ENCODE measurements around the gene CYP1B1. TPM values are rescaled to one million over a fixed set of nuclear protein-coding genes. Genes with fewer than 3 reads are reported as not detected.

Gene CYP1B1
- polyA plus RNA-seq, 5 donors, result 0.79 to 1.5 (median 1.1) TPM

DNA sequence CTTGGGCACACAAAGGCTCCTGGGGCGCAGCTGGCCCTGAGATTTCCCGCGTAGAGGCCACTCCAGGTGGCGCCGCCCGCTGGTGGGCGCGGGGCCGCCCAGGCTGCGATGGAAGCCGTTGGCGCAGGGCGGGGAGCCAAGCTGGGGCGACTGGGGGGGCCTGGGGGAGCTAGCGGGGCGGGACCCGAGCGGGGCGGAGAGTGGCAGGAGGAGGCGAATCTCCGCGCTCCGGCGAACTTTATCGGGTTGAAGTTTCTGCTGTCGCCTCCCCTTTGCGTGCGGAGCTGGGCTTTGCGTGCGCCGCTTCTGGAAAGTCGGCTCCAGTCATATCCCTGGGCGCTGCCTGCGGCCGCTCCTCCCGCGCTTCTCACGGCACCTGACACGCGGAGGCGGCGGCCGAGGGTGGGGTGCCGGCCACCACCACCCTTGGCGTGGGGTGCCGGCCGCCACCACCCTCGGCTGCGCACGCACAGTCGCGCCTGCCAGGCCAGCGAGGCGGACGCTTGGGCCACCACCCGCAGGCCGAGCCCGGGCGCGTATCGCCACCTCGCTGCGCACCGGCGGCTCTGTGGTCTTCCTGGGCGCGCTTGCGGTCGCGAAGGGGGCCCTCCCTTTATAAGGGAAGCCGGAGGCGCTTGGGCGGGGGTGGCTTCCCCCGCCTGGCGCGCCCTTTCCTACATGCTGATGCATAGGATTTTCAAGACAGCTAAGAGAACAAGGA lies 919 bp upstream of the CYP1B1 start:
- DNase-seq, result no peak

DNA sequence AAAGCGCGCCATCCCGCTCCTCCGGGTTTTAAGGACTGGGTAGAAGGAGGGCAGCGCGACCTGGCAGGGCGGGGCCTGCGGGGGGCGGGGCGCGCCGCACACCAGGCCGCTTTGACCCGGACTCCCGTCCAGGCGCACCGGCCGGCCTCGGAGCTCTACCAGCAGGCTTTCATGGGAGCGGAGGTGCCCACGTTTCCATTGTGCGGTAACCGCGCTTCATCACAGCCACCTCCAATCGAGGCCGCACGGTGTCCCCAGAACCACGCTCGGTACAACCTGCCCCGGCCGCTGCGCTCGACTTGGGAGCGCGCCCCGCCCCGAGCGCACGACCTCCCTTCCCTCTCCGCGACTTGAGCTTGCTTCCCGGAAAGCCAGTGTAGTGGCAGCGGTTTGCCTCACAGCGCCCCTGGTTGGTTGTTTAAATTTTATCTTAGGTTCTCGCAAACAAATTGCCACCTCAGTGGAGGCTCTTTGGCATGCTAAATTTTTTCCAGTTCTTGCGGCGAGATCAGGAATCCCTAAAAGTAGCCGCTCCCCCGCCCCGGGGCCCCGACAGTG lies 280 bp upstream of the CYP1B1 start:
- no peak for DNase-seq

DNA sequence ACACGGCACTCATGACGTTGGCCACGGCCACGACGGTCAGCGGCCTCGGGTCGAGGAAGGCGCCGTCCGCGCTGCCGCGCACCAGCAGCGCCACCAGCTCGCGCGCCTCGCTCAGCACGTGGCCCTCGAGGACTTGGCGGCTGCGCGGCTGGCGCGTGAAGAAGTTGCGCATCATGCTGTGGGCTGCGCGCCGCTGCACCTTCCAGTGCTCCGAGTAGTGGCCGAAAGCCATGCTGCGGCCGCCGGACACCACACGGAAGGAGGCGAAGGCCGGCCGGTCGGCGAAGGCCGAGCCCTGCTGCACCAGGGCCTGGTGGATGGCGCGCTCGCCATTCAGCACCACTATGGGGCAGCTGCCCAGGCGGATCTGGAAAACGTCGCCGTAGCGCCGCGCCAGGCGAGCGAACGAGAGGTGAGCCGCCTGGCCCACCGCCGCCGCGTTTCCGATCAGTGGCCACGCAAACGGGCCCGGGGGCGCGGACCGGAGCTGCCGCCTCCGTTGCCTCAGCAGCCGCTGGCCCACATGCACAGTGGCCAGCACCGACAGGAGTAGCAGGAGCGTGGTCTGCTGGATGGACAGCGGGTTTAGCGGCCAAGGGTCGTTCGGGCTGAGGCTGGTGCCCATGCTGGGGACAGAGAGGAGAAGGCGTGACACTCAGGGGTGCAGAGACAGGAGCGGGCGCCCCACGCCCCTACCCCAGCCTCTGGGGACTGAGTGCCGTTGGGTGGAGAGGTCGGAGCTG lies 1.0 kb downstream of the CYP1B1 start:
- DNase-seq, result no peak

DNA sequence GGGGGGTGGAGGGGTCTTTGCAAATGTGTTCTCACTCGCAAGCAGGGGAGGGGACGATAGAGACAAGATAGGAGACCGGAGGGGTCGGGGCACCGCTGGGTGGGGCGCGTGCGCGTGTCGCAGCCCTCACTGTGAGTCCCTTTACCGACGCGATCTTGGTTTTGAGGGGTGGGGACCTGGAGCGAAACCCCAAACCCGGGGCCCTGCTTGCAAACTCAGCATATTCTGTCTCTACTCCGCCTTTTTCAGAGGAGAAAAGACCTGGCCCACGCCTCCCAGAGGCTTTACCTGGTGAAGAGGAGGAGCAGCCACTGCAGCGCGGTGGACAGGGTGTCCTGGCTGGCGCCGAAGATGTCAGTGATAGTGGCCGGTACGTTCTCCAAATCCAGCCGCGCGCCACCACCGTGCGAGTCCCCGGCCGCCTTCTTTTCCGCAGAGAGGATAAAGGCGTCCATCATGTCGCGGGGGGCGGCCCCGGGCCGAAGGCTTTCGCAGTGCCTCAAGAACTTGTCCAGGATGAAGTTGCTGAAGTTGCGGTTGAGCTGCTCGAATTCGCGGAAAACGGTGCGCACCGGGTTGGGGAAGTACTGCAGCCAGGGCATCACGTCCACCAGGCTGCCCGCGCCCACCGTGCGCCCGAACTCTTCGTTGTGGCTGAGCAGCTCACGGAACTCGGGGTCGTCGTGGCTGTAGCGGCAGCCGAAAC lies 1.7 kb downstream of the CYP1B1 start:
- no peak for DNase-seq

DNA sequence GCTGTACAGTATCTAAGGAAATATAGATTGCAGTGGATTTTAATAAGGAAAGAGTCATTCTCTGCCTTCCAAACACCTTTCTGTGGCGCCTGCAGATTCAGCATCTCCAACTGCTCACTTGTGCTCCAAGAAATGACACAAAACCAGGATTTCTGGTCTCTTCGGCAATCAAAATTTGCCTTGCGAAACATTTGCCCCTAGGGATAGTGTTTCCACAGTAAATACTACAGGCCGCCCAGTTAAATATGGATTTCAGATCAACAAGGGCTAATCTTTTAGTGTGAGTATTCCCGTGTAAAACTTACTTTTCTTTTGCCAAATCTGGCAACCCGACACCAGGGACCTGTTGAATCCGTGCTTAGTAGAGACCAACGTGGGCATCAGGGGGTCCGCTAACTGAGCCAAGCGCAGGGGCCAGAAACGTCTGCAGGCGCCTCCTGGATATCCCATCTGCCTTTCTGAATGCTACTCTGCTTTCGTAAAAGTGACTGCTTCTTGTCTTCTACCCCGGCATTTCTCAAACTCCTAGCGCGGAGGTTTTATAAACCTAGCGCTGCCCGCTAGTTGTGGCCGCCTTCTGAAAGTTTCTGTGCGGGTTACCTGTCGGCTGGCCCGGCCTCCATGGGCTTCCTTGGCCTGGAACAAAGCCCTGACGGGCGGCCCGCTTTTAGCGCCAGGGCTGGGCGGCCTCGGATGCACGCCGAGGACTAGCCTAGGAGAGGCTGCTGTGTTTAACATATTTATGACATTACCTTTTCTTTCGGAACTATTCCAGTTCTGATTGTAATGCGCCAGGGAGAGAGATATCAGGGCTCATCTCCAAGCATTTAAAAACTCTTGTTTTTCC lies 2.5 kb downstream of the CYP1B1 start:
- no peak for DNase-seq

DNA sequence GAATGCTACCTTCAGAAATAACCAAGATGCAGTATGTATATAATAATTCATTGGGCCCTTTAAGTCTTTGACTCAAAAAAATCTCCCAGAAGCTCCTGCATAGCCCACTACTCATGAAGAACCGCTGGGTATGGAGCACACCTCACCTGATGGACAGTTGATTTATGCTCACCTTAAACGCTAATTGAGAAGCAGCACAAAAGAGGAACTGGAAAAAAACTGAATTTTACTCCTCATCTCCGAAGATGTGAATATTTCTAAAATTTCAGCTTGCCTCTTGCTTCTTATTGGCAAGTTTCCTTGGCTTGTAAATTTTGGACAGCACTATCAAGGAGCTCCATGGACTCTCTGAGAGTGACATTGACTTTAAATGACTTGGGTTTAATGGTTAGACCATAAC lies 5.5 kb downstream of the CYP1B1 start:
- DNase-seq, result no peak

DNA sequence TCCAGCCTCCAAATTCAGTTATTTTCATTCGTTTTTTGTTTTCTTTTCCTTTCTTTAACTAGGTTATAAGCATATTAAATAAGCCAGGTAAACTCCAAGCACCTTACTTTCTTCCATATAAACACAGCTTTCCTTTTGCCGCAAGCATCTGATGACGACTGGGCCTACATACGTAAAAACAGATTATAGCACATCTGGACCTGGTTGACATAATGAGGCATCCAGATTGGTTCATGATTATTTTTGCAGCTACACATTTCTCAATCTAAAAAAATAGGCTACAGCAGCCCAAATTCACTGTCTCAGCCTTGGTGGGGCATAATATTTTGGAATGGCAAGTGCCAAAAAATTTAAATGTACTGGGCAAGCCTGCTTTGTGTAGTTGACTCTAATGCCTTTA lies 7.7 kb downstream of the CYP1B1 start:
- no peak for DNase-seq

DNA sequence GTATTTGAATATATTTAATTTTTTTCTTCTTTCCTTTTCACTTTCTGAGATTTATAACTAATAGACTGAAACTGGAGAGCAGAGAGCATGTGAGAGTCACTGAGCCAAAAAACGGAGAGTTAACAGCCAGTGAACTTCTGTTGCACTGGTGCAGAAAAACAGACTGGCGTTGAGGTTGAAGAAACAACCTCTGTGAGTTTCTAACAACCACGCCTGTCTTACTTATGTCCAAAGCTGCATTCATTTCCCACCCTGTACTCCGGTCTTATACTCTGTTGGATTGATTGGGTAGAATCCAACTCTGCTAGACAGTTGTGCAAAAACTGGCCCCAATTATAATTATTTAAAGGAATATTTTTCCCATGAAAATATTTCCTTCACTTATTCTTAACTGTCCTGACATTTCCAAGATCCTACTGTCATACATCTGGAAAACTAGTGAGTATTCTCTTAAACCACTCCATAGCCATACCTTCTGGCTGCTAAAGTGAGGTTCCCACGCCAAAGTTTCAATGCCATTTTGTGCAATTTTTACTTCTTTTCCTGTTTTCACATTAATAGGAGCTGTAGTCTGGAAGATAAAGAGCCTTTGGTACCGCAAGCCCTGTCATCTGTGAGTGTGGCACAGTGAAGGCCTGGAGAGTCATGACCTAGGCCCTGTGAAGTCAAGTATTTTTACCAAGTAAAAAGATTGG lies 9.4 kb downstream of the CYP1B1 start:
- no peak for DNase-seq

DNA sequence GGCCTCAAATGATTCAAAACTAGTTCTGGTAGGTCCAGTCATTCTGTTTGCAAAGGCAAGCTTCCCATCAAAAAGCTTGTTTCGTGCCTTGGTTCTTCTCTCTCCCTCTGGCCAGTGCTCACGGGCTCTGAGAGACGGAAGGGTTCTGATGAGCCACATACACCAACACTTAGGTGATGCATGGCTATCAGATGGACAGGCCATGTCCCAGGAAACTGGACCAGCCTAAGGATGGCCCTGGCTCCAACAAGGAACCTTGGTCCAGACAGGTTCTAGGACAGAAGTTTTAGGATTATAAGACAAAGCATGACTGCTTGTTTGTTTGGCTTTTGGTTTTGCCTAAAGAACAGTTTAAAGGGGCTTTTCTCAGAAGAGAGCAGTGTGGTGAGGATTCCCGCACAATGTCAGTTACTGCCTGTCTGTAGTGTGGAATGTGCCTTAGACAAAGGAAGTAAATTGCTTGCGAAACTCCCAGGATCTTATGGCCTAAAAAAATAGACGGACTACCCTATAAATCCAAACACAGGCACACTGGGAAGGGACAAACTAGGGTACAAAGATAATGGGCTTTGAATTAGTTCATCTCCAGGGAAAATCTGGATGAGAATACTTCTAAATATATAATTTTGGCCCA lies 10.3 kb downstream of the CYP1B1 start:
- DNase-seq, result no peak

DNA sequence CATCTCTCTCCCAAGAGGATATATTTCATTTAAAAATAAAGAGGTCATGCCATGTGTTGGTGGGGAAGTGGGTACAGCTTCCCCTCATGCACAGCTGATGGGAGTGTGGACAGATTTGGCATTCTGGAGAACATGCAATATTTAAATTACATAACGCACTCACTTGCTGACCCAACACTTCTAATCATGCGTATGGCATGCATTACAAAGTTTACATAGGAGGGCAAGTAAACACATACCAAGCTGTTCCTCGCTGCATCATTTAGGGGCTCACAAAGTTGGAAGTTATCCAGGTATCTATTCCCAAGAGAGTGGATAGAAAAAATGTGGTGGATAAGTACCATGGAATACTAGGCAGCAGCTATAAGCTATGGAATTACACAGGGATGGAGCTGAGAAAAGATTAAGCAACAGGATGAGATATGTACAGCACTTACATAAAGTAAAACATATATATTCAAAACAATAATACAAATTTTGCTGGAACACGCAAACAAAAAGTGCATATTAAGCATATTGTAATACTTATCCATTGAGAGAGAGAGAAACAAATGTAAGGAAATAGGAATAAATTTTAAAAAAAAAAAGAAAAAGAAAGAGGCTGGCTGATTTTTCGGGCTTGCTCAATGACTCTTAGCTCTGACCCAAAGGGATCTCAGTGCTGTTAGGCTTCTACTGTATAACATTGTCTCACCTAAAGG lies 11.0 kb downstream of the CYP1B1 start:
- DNase-seq, result no peak

DNA sequence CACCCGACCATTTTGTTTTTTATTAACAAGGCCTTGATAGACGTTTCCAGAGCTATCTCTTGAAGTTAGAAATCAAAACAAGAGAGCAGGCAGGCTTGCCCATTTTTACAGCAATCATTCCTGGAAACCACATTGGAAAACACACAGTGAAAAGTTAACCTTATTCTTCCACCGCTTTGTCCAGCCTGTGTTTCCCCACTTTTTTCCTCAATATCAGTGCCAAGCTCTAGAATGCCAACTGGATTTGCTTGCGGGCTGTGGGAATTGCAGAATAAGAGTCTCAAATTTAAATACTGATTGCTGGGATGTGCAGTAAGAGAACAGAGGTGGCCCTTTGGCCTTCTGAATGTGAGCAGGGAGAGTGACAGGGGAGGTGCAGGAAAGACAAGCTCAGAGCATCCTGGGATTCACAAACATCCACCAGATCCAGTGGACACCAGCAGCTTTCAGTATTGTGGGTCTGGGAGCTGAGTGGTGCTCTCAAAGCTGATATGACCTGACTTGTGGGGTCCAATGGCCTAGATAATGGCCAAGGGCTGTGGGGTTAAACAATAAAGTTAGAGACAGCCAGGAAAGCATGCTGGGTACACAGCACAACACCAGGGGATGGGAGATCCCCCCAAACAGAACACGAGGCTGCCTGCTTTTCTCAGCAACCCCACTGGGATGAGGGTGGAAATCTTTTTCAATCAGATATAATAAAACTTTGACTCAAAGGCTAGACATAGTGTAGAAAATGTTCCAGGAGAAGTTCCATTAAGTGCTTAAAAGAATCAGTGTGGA lies 15.5 kb downstream of the CYP1B1 start:
- no peak for DNase-seq

DNA sequence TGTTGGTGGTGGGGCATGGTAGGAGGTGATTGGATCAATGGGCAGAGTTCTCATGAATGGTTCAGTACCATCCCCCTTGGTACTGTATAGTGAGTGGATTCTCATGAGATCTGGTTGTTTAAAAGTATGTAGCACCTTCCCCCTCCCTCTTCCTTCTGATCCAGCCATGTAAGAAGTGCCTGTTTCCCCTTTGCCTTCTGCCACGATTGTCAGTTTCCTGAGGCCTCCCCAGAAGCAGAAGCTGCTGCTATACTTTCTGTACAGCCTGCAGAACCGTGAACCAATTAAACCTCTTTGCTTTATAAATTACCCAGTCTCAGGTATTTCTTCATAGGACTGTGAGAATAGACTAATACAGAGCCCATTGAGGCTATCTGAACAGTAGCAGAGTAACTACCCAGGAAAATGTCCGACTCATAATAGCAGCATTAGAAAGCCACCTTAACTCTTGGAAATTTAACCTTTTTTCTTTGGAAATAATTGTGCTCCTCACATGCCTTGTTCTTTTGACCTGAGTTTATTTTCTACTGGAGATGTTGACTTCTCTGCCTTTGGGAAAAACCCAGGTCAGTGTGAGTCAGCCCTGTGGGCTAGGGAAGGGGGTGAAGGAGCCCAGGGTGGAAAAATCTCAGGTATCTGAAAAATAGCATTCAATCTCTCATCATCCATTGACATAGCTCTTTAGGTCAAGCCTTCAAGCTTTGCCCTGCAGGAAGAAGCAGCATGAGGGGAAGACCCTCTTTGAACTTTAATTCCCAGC lies 18.1 kb downstream of the CYP1B1 start:
- no peak for DNase-seq

DNA sequence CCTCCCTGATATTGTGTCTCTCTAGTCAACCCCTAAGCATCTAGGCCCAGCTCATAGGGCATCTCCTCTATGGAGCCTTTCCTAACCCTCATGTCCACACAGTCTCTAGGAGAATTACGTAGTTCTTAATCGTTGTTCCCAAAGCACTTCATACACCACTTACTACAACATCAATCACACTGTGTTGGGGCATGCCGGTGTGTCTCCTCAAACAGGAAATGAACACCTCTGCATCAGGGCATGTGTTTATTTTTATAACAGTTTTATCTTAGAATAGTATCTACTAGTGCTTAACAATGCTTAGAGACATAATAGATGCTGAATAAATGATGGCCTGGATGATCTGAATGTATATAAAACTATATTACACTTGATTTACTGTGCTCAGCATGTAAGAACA lies 19.7 kb downstream of the CYP1B1 start:
- no peak for DNase-seq

DNA sequence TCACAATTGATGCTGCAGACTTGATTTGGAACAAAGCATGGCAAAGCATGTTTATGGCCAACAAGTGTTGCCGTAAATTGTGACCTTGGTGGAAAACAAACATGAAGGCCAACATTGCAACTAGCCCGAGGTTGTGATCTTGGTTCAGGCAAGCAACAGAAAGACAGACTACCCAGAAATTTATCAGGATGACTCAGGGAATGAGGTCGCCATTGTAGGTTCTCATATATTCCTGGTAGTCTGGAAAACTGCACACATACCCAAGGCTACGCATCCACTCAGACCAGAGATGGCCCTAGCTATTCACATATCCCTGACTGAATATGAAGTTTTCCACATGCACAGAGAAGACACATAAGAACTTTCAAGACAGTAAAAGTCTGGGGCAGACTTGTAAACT lies 30.1 kb downstream of the CYP1B1 start:
- DNase-seq, result no peak

DNA sequence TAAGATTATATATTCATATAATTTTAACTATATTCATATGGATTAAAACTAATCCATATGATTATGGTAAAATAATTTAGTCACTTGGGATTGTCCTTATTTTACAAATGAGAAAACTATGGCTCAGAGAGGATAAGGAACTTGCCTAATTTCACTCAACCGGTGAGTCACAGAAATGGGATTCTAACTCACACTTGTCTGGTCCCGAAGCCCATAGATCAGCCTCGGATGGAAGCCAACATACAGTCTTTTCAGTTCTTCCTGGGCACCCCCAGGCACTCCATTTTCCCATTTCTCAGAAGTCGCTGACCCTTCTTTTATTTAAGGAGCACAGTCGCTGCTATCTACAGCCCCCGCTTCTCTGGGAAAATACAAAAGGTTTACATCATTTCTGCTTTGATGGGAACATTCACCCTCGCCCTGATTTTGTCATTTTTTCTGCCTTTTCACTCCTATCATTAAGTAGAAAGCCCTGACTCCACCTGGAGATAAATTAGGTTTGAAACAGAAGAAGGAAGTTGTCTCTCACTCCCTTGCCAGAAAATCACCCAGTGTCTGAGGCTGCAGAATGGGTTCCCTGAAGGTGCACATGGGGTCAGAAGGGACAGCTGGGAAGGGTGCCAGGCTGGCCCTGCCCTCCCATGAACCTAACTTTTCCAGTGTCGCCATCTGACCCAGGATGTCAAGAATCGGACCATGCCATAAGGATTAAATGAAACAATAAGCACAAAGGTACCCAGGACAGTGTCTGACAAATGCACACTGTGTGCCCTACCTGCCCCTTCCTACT lies 36.6 kb downstream of the CYP1B1 start:
- DNase-seq, result no peak

DNA sequence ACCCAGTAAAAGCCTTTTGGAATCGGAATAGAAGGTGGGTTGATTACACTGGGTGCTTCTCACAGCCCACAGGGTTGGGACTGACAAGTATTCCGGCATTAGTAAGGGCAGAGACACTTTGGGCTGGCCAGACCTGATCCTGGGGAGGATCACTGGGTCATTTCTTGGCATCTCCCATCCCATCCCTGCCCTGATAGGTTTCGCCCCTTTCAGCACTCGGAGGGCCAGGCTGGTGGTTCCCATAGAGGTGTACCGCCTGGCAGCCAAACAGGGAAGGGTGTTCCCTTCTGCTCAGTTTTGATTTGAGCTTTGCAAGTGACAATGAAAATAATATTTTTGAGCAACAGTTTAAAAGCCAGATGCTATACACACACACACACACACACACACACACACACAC lies 37.3 kb downstream of the CYP1B1 start:
- DNase-seq, result no peak

Measured in right lung (tissue), 5 donors.